ENCODE results near the gene PC. TPM values are rescaled to one million over a fixed set of nuclear protein-coding genes. Genes with fewer than 3 reads are reported as not detected.

Gene PC
- polyA plus RNA-seq, 1 of the 3 experiments (the other 2 are of a cell fraction): 9.7 TPM

GRCh38 chr11:66901964-66902390 lies 56.2 kb downstream of the PC start:
- no peaks in the 10 kb centered on the region for H3K27me3 ChIP-seq (ENCODE audit: insufficient read depth)
- H3K9me2 ChIP-seq: no peaks in the 10 kb centered on the region
- no peak overlapping the region for H3K27ac ChIP-seq (ENCODE audit: low read depth in 2 of 2, low read length in 1 of 2)
- H4K20me1 ChIP-seq (ENCODE audit: insufficient read depth): no peaks in the 10 kb centered on the region
- CTCF ChIA-PET: interaction anchor here (1.4 to 2.6 kb wide), 2 partner anchors 19 to 74 kb away, joined by 4 to 12 read pairs; no protein-coding TSS in a partner anchor
- H3K79me2 ChIP-seq (ENCODE audit: insufficient read depth): no peaks in the 10 kb centered on the region
- H3K4me3 ChIP-seq (ENCODE audit: low read depth in 2 of 2, low read length in 1 of 2): no peak overlapping the region
- TF ChIP-seq TEAD4 (IDR thresholded peaks at IDR 0.05; ENCODE audit: borderline replicate concordance, insufficient read depth) (no peak), MEF2A (IDR thresholded peaks at IDR 0.05; ENCODE audit: borderline replicate concordance, low read depth) (no peak), PBX3 (IDR thresholded peaks at IDR 0.05) (no peak), REST (IDR thresholded peaks at IDR 0.05; ENCODE audit: low read depth, low read length) (no peak), RXRA (IDR thresholded peaks at IDR 0.05; ENCODE audit: borderline replicate concordance, low read depth) (no peak), SMC3 (IDR thresholded peaks at IDR 0.05; ENCODE audit: low read depth, low read length) (no peak), NRF1 (IDR thresholded peaks at IDR 0.05; ENCODE audit: low read depth, low read length) (no peak), RAD21 (IDR thresholded peaks at IDR 0.05; ENCODE audit: low read length) (no peak), FOXJ3 (CRISPR knock-in tag; IDR thresholded peaks at IDR 0.05) (no peak), RCOR1 (IDR thresholded peaks at IDR 0.05; ENCODE audit: low read length) (no peak), CHD2 (IDR thresholded peaks at IDR 0.05; ENCODE audit: low read length, partially characterized antibody) (no peak), GATA2 (CRISPR knock-in tag; IDR thresholded peaks at IDR 0.05) (no peak), FOXM1 (IDR thresholded peaks at IDR 0.05; ENCODE audit: low read depth) (no peak)
- no peaks in the 10 kb centered on the region for H3F3A ChIP-seq (replicated peaks; ENCODE audit: insufficient read depth)
- no peak for DNase-seq
- 89% methylated on average over 7 of the region's 7 CpGs for WGBS (ENCODE audit: low lambda C conversion rate)
- POLR2A ChIA-PET: no interaction called here
- H3K4me2 ChIP-seq: no peak overlapping the region
- no peak overlapping the region for H2AFZ ChIP-seq (ENCODE audit: low read depth)
- H3K9ac ChIP-seq: no peak overlapping the region
- no peaks in the 10 kb centered on the region for H3K9me3 ChIP-seq
- no peaks in the 10 kb centered on the region for H3K36me3 ChIP-seq (replicated peaks in 1 of 2; ENCODE audit: control insufficient read depth in 1 of 2, insufficient read depth in 2 of 2, low read length in 1 of 2)
- H3K4me1 ChIP-seq (ENCODE audit: control insufficient read depth in 1 of 2, insufficient read depth in 2 of 2, low read depth in 1 of 2, low read length in 1 of 2): no peaks in the 10 kb centered on the region

GRCh38 chr11:66894141-66894540 lies 64.0 kb downstream of the PC start:
- ChIA-PET CTCF (interaction anchor here (1.2 to 2.4 kb wide), 2 partner anchors 11 to 82 kb away, joined by 3 to 17 read pairs; no protein-coding TSS in a partner anchor), POLR2A (no interaction called here)
- no peaks in the 10 kb centered on the region for H3K9me3 ChIP-seq
- H3K27me3 ChIP-seq (ENCODE audit: insufficient read depth): no peaks in the 10 kb centered on the region
- H2AFZ ChIP-seq (ENCODE audit: low read depth): no peak overlapping the region
- no peaks in the 10 kb centered on the region for H4K20me1 ChIP-seq (ENCODE audit: insufficient read depth)
- H3K4me1 ChIP-seq (ENCODE audit: control insufficient read depth in 1 of 2, insufficient read depth in 2 of 2, low read depth in 1 of 2, low read length in 1 of 2): 0 out of 4 replicates have a peak, but pooled peaks cover 0 to 3% of the 10 kb centered on the region in 2 experiments
- no peak overlapping the region for H3K4me2 ChIP-seq
- WGBS (ENCODE audit: low lambda C conversion rate): 91% methylated on average over 2 of the region's 2 CpGs
- H3K27ac ChIP-seq (ENCODE audit: low read depth in 2 of 2, low read length in 1 of 2): no peak overlapping the region
- no peaks in the 10 kb centered on the region for H3K9me2 ChIP-seq
- no peak overlapping the region for H3K9ac ChIP-seq
- no peaks in the 10 kb centered on the region for H3K36me3 ChIP-seq (replicated peaks in 1 of 2; ENCODE audit: control insufficient read depth in 1 of 2, insufficient read depth in 2 of 2, low read length in 1 of 2)
- no peak for TF ChIP-seq MAX (IDR thresholded peaks at IDR 0.05; ENCODE audit: low read depth)
- no peak for TF ChIP-seq POLR2AphosphoS5 (IDR thresholded peaks at IDR 0.05; ENCODE audit: low read depth, low read length)
- no peak for TF ChIP-seq IRF3 (IDR thresholded peaks at IDR 0.05; ENCODE audit: low read depth, low read length)
- no peak for TF ChIP-seq TEAD4 (IDR thresholded peaks at IDR 0.05; ENCODE audit: borderline replicate concordance, insufficient read depth)
- TF ChIP-seq RFX5 (IDR thresholded peaks at IDR 0.05; ENCODE audit: low read length): no peak
- no peak for TF ChIP-seq MXI1 (IDR thresholded peaks at IDR 0.05; ENCODE audit: low read depth, low read length)
- no peak for TF ChIP-seq RXRA (IDR thresholded peaks at IDR 0.05; ENCODE audit: borderline replicate concordance, low read depth)
- TF ChIP-seq GATA2 (CRISPR knock-in tag; IDR thresholded peaks at IDR 0.05): no peak
- no peak for TF ChIP-seq RAD21 (IDR thresholded peaks at IDR 0.05; ENCODE audit: low read length)
- TF ChIP-seq TCF12 (IDR thresholded peaks at IDR 0.05): no peak
- TF ChIP-seq NRF1 (IDR thresholded peaks at IDR 0.05; ENCODE audit: low read depth, low read length): no peak
- no peak for DNase-seq
- no peak overlapping the region for H3K4me3 ChIP-seq (ENCODE audit: low read depth in 2 of 2, low read length in 1 of 2)
- H3K79me2 ChIP-seq (ENCODE audit: insufficient read depth): no peaks in the 10 kb centered on the region
- H3F3A ChIP-seq (replicated peaks; ENCODE audit: insufficient read depth): peaks cover 8% of the 10 kb centered on the region

Data from SK-N-SH (cell line).